Hematopoietic multipotent progenitor cell treated with erythropoietin and hydrocortisone succinate and interleukin-3 and kit ligand, for 4 days (in vitro differentiated cells): ENCODE measurements around the gene PWWP2B.

Experiments used
- DNase-seq: peaks from one replicate; pipeline ENCODE4 v3.0.0-alpha.2; 2015

The PWWP2B gene

DNA sequence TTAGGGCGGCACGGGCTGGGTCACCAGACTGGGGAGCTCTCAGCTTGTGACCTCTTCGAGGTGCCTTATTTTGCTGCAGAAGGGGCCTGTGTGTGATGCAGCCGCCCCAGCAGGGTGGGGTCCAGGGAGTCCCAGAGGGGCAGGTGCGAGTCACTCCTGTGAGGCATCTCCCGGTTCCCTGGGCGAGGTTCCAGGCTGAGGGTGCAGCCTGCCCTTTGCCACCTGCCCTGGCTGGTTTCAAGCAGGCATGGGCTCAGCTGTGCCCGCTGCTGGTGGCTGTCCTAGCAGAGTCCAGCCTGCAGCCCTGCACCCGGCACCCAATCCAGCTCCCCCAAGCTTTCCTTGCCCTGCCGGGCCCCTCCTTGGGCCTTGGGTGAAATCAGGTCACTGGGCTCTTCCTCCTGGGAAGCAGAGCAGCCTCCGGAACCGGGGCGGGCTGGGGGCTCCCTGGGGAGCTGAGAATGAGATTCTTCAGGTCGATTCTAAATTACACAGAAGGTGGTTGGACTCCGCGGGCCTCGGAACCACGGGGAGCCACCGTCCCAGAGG is 64.8 kb downstream of the PWWP2B start:
- DNase-seq: no peak

DNA sequence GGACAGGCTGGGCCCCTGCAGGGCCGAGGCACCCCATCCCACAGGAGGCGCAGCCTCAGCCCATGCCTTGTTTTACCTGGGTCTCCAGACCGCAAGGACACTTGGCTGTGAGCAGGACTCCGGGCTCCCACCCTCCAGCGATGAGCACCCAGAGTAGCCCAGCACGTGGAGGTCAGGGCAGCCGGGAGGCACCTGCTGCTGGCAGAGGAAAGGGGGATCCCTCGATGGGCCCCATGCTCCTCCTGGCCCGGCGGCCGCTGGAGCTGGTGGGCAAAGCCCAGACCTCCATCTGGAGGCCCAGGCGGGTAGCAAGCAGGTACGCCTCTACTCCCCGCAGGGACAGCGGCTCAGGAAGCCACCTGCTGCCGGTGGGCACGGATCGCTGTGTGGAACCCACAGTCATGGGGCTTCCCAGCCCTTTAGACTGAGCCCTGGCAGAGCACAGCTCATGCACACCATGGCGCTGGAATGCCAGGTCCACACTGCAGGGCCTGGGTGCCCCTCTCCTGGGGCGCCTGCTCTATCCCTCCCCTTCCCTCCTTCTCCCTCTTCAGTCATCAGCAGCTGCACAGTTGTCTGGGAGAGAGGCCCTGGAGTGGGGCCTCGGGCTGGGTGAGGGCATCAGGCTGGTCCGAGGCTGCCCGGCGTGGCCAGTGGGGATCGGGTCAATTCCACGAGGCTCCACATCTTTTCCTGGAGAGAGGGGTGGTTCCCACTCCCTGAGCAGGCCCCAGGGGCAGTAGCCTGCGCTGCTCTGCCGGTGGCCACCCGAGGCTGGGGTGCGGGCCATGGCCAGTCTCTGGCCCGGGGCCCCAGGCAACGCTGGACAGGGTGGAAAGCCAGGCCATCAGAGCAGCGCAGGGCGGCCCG is 65.7 kb downstream of the PWWP2B start:
- DNase-seq: no peak

GRCh38 chr10:132463333-132464255 is 66.6 kb downstream of the PWWP2B start:
- DNase-seq: peak; percentile 28

DNA sequence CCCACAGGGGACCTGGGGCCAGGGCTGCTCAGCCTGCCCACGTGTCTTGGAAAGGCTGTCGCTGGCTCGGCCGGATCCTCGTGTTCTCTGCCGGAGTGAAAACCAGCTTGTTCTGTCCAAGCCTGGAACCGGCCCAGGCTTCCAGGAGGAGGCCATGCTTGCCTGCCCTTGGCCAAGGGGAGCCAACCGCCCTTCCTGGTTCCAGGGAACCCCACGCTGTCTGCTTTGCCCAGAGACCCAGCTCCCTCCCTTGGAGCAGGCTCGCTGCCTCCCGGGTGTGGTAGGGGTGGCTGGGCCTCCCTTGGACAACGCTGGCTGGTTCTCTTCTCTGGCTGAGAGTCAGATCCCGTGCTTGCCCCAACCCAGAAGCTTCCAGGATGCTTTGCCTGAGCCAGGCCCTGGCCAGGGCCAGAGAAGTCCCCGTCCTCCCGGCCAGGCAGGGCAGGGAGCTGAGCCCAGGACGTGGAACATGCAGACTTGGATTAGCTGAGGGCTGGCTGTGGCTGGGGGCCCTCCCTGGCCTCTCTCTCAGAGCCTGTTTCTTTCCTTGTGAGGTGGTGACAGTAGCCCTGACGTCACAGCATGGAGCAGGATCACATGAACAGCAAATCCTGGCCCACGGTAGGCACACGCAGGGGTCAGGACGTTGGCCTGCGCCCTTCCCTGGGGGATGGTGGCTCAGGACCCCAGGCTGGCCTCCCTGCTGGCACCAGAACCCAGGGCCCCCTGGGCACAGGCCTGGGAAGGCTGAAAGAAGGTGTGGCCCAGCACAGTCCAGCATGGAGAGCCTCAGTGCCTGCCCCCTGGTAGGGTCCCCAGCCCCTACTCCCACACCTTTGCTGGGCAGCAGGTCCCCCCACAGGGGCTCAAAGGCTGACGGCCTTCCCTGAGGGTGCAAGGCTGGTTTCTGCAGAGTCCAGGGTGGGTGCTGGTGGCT is 67.5 kb downstream of the PWWP2B start:
- DNase-seq: no peak

DNA sequence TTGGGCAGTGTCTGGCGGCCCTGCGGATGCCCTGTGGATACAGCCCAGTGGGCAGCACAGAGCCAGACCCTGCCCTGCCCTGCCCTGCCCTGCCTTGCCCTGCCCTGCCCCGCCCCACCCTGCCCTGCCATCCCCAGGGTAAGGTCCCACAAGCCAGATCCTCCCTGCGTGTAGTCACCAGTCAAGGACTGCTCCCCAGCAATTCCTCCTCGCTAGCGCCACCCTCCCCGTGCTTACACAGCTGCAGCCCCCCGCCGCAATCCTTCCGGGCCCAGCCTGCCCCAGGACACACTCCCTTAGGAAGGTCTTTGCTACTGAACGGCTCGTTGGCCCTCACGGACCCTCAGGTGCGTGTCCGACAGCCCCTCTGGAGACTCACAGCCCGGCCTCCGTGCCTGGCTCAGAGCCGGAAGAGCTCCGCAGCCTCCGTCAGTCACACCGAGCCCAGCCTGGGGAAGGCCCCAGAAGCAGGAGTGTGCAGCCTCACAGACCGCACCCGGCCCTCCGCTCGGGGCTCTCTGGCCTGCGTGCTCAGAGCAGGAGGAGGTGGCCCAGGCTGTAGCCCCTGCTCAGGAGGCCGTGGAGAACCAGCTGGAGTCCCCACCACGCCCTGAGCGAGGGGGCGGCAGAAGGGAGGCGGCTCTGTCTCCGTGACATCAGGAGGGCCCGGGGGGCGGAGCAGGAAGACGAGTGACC is 68.3 kb downstream of the PWWP2B start:
- DNase-seq: no peak

- no peak for DNase-seq
Observed at GRCh38 chr10:132465889-132466519, 69.0 kb downstream of the PWWP2B start.

DNA sequence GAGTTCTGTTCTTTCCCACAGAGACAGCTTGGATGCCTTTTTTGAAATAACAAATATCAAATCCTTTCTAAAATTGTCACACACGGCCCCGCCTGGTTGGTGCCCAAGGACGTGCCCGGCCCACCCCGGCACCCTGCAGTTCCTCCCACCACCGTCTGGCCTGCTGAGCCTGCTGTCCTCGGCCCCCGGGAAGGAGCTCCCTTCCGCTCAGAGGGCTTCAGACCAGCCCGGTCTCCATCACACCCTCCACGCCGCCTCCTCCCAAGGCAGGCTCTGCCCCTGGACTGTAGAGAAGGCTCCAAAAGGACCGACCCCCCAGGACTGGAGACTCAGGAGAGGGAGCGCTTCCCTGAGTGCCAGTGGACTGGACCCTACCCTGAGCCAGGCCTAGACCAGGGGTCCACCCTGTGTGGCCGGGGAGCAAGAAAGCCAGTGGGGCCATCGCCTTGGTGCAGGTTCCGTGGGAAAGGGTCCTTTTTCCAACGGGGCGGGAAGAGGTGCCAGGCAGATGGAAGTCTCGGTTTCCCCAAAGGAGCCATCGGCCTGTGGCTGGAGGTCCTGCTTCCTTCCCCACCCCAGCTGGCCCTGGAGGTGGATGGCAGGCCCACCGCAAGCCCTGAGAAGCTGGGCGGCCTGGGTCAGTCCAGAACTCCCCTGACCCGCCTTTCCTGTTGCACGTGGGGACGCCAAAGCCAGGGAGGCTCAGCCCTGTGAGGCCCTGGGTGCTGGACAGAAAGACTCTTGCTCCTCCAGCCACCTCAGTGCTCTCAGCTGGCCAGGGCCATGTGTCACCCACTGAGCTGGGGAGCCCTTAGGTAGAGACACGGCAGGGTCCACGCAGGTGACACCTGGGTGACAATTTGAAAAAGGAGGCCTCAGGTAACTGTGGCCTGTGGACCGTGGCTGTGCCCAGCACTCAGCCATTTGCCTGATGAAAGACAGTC is 69.8 kb downstream of the PWWP2B start:
- no peak for DNase-seq
